T47D (cell line): ENCODE results near the gene MRPL48.
"Not testable (repeated sequence)": the region's sequence is repeated elsewhere in the genome, so short reads cannot be mapped to it uniquely, and the experiment has no call there.

Experiments used
- DNase-seq, 2 experiments: peaks; one replicate each; pipeline versions ENCODE4 v3.0.0 to v3.0.0-alpha.2; 2011 to 2012; ENCODE audit warnings: low read depth in 1 of 2, low spot score in 1 of 2
- JUND ChIP-seq: IDR thresholded peaks from 2 replicates; pipeline ENCODE4 v1.6.1; 2012; ENCODE audit warnings: low read depth
- in situ Hi-C: cut with HindIII; loops from 2 replicates; pipeline ENCODE4 v1.10.0; 2016; ENCODE audit warnings: low sequenced_read_pairs, low pct_unique_long_range_greater_than_20kb

The MRPL48 gene

GRCh38 chr11:73759610-73760134, 28.0 kb upstream of the MRPL48 start:
- in situ Hi-C loops = no loop called here
- TF ChIP-seq JUND = no peak
- DNase-seq = peak in 1 of 2 experiments; percentile 27

- in situ Hi-C loops = no loop called here
- TF ChIP-seq JUND = no peak
- DNase-seq = peak; percentile 25 to 51
Measured at GRCh38 chr11:73760135-73760678, 27.5 kb upstream of the MRPL48 start.

GRCh38 chr11:73760679-73761402, 26.8 kb upstream of the MRPL48 start, which contains the start of gene RAB6A:
RAB6A (minus strand) TSS chr11:73761074; CDS start chr11:73760635, 439 bp downstream.
- in situ Hi-C loops = no loop called here
- DNase-seq = peak; percentile 97 to 100
- no peak for TF ChIP-seq JUND

GRCh38 chr11:73761403-73761945, 26.2 kb upstream of the MRPL48 start:
- TF ChIP-seq JUND = no peak
- in situ Hi-C loops = no loop called here
- DNase-seq = no peak

- in situ Hi-C loops = no loop called here
- no peak for TF ChIP-seq JUND
- DNase-seq = no peak
Measured at GRCh38 chr11:73762732-73763131, 24.9 kb upstream of the MRPL48 start.

- DNase-seq = no peak
- in situ Hi-C loops = no loop called here
Measured at GRCh38 chr11:73766763-73767162, 20.9 kb upstream of the MRPL48 start.

GRCh38 chr11:73770811-73771210, 16.9 kb upstream of the MRPL48 start:
- in situ Hi-C loops, DNase-seq: not testable (repeated sequence)

More at GRCh38 chr11:73766763-73767162, 20.9 kb upstream of the MRPL48 start:
- no peak for TF ChIP-seq JUND

- peak; percentile 83 for TF ChIP-seq JUND
- in situ Hi-C loops = no loop called here
Measured at GRCh38 chr11:73779084-73779902, 8.4 kb upstream of the MRPL48 start.

GRCh38 chr11:73781303-73781702, 6.4 kb upstream of the MRPL48 start:
- in situ Hi-C loops = no loop called here
- no peak for DNase-seq
- no peak for TF ChIP-seq JUND

More at GRCh38 chr11:73779084-73779902, 8.4 kb upstream of the MRPL48 start:
- peak; percentile 89 to 99 for DNase-seq

GRCh38 chr11:73783483-73784020, 4.1 kb upstream of the MRPL48 start:
- no peak for DNase-seq
- in situ Hi-C loops = no loop called here
- TF ChIP-seq JUND = no peak

GRCh38 chr11:73784080-73784634, 3.5 kb upstream of the MRPL48 start:
- peak in 1 of 2 experiments; percentile 59 for DNase-seq
- no peak for TF ChIP-seq JUND
- in situ Hi-C loops = no loop called here

GRCh38 chr11:73784734-73785133, 2.9 kb upstream of the MRPL48 start:
- no peak for TF ChIP-seq JUND
- in situ Hi-C loops = no loop called here
- DNase-seq = no peak

GRCh38 chr11:73785467-73785866, 2.2 kb upstream of the MRPL48 start:
- in situ Hi-C loops, DNase-seq: not testable (repeated sequence)
